Vagina (tissue), 2 donors: ENCODE results near the gene ADAMTS17.

Experiments
- CTCF ChIP-seq, 3 experiments: fragments of 450-650 bp in 2 of 3; fragments of 200-600 bp in 1 of 3; sonication (generic) in 1 of 3; IDR thresholded peaks; one replicate each; pipeline ENCODE4 v1.5.1; 2017 to 2019; ENCODE audit warnings: antibody characterized with exemption in 3 of 3, mild to moderate bottlenecking in 2 of 3, moderate library complexity in 2 of 3
- POLR2A ChIP-seq, 2 donors: fragments of 450-650 bp; IDR thresholded peaks; one replicate each; pipeline ENCODE4 v1.6.1; 2017; ENCODE audit warnings: antibody characterized with exemption in 2 of 2, mild to moderate bottlenecking in 2 of 2, moderate library complexity in 2 of 2

DNA sequence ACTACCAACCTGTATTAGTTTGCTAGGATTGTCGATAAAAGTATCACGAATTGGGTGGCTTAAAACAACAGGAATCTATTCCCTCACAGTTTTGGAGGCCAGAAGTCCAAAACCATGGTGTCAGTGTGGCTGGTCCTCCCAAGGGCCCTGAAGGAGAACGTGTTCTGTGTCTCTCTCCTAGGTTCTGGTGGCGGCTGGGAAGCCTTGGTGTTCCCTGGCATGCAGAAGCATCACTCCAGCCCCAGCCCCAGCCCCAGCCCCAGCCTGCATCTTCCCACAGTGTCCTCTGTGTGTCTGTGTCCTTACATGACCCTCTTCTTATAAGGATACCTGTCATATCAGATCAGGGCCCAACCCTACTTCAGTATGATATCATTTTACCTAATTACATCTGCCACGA is 336.1 kb downstream of the ADAMTS17 start:
- TF ChIP-seq CTCF (IDR thresholded peaks at IDR 0.05) (no peak), POLR2A (IDR thresholded peaks at IDR 0.05) (no peak)
